GM12878 (cell line): ENCODE results near the gene GHITM. TPM values are rescaled to one million over a fixed set of nuclear protein-coding genes. Genes with fewer than 3 reads are reported as not detected.
A peak's percentile ranks its signal among the peaks of the same experiment; 100 is the strongest.

ENCODE experiments used
- ATF7 ChIP-seq: fragments of 450-650 bp; IDR thresholded peaks from 2 replicates; pipeline ENCODE4 v1.6.1; 2016; ENCODE audit warnings: low read depth, mild to moderate bottlenecking
- BRCA1 ChIP-seq: IDR thresholded peaks from 2 replicates; pipeline ENCODE4 v1.6.1; 2011; ENCODE audit warnings: low read depth, low read length, improper control_type of control experiment
- FOS ChIP-seq: IDR thresholded peaks from 3 replicates; pipeline ENCODE4 v1.6.1; 2011; ENCODE audit warnings: borderline replicate concordance; ENCODE audit not compliant: insufficient read length; ENCODE audit errors: extremely low read depth
- FOXK2 ChIP-seq: fragments of 450-650 bp; IDR thresholded peaks from 2 replicates; pipeline ENCODE4 v1.6.1; 2017; ENCODE audit warnings: mild to moderate bottlenecking, moderate library complexity
- GABPA ChIP-seq: IDR thresholded peaks from 2 replicates; pipeline ENCODE4 v1.6.1; 2014; ENCODE audit warnings: antibody characterized with exemption, low read depth, mild to moderate bottlenecking, inconsistent platforms
- IKZF1 ChIP-seq: fragments of 450-650 bp; conservative IDR thresholded peaks from 2 replicates; pipeline ENCODE4 v1.6.1; 2017; ENCODE audit warnings: antibody characterized with exemption, mild to moderate bottlenecking
- JUNB ChIP-seq: IDR thresholded peaks from 2 replicates; pipeline ENCODE4 v1.6.1; 2016; ENCODE audit warnings: antibody characterized with exemption, mild to moderate bottlenecking
- KLF5 ChIP-seq: fragments of 450-650 bp; IDR thresholded peaks from 2 replicates; pipeline ENCODE4 v1.6.1; 2014; ENCODE audit warnings: mild to moderate bottlenecking; ENCODE audit not compliant: partially characterized antibody
- MYB ChIP-seq: fragments of 150-350 bp; IDR thresholded peaks from 2 replicates; pipeline ENCODE4 v1.6.1; 2014; ENCODE audit warnings: mild to moderate bottlenecking, low read depth, low read length, borderline replicate concordance
- NR2F1 ChIP-seq: fragments of 450-650 bp; conservative IDR thresholded peaks from 2 replicates; pipeline ENCODE4 v1.6.1; 2017; ENCODE audit warnings: mild to moderate bottlenecking
- PAX8 ChIP-seq: fragments of 450-650 bp; IDR thresholded peaks from 2 replicates; pipeline ENCODE4 v1.6.1; 2017; ENCODE audit warnings: mild to moderate bottlenecking, moderate library complexity
- PML ChIP-seq: IDR thresholded peaks from 2 replicates; pipeline ENCODE4 v1.6.1; 2012; ENCODE audit warnings: low read length, inconsistent platforms
- SKIL ChIP-seq: fragments of 450-650 bp; IDR thresholded peaks from 2 replicates; pipeline ENCODE4 v1.6.1; 2017; ENCODE audit warnings: mild to moderate bottlenecking, low read depth, inconsistent platforms; ENCODE audit not compliant: poor library complexity, severe bottlenecking
- ZNF217 ChIP-seq: fragments of 450-650 bp; IDR thresholded peaks from 2 replicates; pipeline ENCODE4 v1.6.1; 2017; ENCODE audit warnings: antibody characterized with exemption, mild to moderate bottlenecking
- ZNF274 ChIP-seq: IDR thresholded peaks from one replicate; pipeline ENCODE4 v1.8.0; 2011; ENCODE audit not compliant: insufficient read length, insufficient read depth
- ZNF384 ChIP-seq: IDR thresholded peaks from 2 replicates; pipeline ENCODE4 v1.6.1; 2012; ENCODE audit warnings: low read depth, mild to moderate bottlenecking, low read length, improper control_type of control experiment, borderline replicate concordance
- ZNF622 ChIP-seq: fragments of 450-650 bp; IDR thresholded peaks from 2 replicates; pipeline ENCODE4 v1.6.1; 2017; ENCODE audit warnings: mild to moderate bottlenecking, inconsistent platforms
- polyA plus RNA-seq, 11 experiments: library from polyadenylated mRNA; depleted of rRNA in 4 of 11; unstranded in 6 of 11; stranded (reverse) in 5 of 11; fragments of >200 nt; fragmentation: Nextera tagmentation in 4 of 11; fragmentation: Illumina TruSeq in 1 of 11; extraction: Ambion mirVana in 4 of 11; extraction: Trizol in 1 of 11; gene quantifications; 1 replicate in 1 of 11; 2 replicates in 10 of 11; pipeline versions ENCODE4 v1.2.1 to v1.2.3, GENCODE V29; 2011 to 2016; ENCODE audit warnings: inconsistent platforms in 2 of 11, missing spikeins in 2 of 11, low read depth in 1 of 11
- total RNA-seq, 4 experiments: library from RNA; depleted of rRNA in 3 of 4; stranded (reverse); fragments of >200 nt in 3 of 4; fragmentation: Illumina TruSeq in 1 of 4; extraction: Trizol in 1 of 4; gene quantifications; 2 replicates each; pipeline versions ENCODE4 v1.2.1 to v1.2.3, GENCODE V29; 2013 to 2021
- TF ChIP-seq, protein P1 (sequence below): fragments of 450-650 bp; formaldehyde crosslinking; IDR thresholded peaks from 2 replicates; pipeline ENCODE4 v1.5.0; 2022; ENCODE audit warnings: mild to moderate bottlenecking, missing genetic modification characterization
- TF ChIP-seq, protein P2 (sequence below): fragments of 450-650 bp; IDR thresholded peaks from 2 replicates; pipeline ENCODE4 v1.6.1; 2018; ENCODE audit warnings: mild to moderate bottlenecking, low read depth, moderate library complexity; ENCODE audit not compliant: partially characterized antibody
- TF ChIP-seq, protein P3 (sequence below): fragments of 150-350 bp; IDR thresholded peaks from 2 replicates; pipeline ENCODE4 v1.6.1; 2016; ENCODE audit warnings: low read depth, low read length

Gene GHITM
- total and polyA plus RNA-seq, 10 of the 15 experiments (the other 5 are each of a cell fraction or from before 2014, with no cell fraction given): 120 to 501 (median 209) TPM

- TF ChIP-seq FOS (no peak), ATF7 (peak; percentile 61), FOXK2 (no peak), ZNF384 (no peak), PAX8 (no peak), SKIL (no peak), KLF5 (no peak), ZNF217 (no peak), MYB (no peak), PML (no peak), IKZF1 (peak; percentile 57; the same call in 1 of the 2 replicates), ZNF622 (no peak), GABPA (no peak), ZNF274 (no peak), JUNB (no peak), NR2F1 (no peak), BRCA1 (no peak)
- TF ChIP-seq, protein P1, sequence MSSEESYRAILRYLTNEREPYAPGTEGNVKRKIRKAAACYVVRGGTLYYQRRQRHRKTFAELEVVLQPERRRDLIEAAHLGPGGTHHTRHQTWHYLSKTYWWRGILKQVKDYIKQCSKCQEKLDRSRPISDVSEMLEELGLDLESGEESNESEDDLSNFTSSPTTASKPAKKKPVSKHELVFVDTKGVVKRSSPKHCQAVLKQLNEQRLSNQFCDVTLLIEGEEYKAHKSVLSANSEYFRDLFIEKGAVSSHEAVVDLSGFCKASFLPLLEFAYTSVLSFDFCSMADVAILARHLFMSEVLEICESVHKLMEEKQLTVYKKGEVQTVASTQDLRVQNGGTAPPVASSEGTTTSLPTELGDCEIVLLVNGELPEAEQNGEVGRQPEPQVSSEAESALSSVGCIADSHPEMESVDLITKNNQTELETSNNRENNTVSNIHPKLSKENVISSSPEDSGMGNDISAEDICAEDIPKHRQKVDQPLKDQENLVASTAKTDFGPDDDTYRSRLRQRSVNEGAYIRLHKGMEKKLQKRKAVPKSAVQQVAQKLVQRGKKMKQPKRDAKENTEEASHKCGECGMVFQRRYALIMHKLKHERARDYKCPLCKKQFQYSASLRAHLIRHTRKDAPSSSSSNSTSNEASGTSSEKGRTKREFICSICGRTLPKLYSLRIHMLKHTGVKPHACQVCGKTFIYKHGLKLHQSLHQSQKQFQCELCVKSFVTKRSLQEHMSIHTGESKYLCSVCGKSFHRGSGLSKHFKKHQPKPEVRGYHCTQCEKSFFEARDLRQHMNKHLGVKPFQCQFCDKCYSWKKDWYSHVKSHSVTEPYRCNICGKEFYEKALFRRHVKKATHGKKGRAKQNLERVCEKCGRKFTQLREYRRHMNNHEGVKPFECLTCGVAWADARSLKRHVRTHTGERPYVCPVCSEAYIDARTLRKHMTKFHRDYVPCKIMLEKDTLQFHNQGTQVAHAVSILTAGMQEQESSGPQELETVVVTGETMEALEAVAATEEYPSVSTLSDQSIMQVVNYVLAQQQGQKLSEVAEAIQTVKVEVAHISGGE (CRISPR knock-in tag): no peak
- TF ChIP-seq, protein P2, sequence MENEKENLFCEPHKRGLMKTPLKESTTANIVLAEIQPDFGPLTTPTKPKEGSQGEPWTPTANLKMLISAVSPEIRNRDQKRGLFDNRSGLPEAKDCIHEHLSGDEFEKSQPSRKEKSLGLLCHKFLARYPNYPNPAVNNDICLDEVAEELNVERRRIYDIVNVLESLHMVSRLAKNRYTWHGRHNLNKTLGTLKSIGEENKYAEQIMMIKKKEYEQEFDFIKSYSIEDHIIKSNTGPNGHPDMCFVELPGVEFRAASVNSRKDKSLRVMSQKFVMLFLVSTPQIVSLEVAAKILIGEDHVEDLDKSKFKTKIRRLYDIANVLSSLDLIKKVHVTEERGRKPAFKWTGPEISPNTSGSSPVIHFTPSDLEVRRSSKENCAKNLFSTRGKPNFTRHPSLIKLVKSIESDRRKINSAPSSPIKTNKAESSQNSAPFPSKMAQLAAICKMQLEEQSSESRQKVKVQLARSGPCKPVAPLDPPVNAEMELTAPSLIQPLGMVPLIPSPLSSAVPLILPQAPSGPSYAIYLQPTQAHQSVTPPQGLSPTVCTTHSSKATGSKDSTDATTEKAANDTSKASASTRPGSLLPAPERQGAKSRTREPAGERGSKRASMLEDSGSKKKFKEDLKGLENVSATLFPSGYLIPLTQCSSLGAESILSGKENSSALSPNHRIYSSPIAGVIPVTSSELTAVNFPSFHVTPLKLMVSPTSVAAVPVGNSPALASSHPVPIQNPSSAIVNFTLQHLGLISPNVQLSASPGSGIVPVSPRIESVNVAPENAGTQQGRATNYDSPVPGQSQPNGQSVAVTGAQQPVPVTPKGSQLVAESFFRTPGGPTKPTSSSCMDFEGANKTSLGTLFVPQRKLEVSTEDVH: no peak
- TF ChIP-seq, protein P3, sequence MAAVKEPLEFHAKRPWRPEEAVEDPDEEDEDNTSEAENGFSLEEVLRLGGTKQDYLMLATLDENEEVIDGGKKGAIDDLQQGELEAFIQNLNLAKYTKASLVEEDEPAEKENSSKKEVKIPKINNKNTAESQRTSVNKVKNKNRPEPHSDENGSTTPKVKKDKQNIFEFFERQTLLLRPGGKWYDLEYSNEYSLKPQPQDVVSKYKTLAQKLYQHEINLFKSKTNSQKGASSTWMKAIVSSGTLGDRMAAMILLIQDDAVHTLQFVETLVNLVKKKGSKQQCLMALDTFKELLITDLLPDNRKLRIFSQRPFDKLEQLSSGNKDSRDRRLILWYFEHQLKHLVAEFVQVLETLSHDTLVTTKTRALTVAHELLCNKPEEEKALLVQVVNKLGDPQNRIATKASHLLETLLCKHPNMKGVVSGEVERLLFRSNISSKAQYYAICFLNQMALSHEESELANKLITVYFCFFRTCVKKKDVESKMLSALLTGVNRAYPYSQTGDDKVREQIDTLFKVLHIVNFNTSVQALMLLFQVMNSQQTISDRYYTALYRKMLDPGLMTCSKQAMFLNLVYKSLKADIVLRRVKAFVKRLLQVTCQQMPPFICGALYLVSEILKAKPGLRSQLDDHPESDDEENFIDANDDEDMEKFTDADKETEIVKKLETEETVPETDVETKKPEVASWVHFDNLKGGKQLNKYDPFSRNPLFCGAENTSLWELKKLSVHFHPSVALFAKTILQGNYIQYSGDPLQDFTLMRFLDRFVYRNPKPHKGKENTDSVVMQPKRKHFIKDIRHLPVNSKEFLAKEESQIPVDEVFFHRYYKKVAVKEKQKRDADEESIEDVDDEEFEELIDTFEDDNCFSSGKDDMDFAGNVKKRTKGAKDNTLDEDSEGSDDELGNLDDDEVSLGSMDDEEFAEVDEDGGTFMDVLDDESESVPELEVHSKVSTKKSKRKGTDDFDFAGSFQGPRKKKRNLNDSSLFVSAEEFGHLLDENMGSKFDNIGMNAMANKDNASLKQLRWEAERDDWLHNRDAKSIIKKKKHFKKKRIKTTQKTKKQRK: no peak
Observed at GRCh38 chr10:84177541-84178141, 38.3 kb downstream of the GHITM start (continued).
